Right lobe of liver (tissue), 4 donors: ENCODE data around the gene SPIN1.

Experiments
- POLR2A ChIP-seq: fragments of 450-650 bp; IDR thresholded peaks from one replicate; pipeline ENCODE4 v1.6.1; 2017; ENCODE audit warnings: antibody characterized with exemption, mild to moderate bottlenecking
- TF ChIP-seq, protein P1 (sequence below), 4 donors: fragments of 200-600 bp in 3 of 4; fragments of 450-650 bp in 1 of 4; IDR thresholded peaks; one replicate each; pipeline versions ENCODE4 v1.5.1 to v1.8.0; 2016 to 2022; ENCODE audit warnings: antibody characterized with exemption in 4 of 4, mild to moderate bottlenecking in 2 of 4
- donor health status: DM: no; HTN: no; CAD: no.
- donor health status: DM: no; HTN: no; CAD: no.
- donor health status: DM: no; HTN: yes; CAD: no.

DNA sequence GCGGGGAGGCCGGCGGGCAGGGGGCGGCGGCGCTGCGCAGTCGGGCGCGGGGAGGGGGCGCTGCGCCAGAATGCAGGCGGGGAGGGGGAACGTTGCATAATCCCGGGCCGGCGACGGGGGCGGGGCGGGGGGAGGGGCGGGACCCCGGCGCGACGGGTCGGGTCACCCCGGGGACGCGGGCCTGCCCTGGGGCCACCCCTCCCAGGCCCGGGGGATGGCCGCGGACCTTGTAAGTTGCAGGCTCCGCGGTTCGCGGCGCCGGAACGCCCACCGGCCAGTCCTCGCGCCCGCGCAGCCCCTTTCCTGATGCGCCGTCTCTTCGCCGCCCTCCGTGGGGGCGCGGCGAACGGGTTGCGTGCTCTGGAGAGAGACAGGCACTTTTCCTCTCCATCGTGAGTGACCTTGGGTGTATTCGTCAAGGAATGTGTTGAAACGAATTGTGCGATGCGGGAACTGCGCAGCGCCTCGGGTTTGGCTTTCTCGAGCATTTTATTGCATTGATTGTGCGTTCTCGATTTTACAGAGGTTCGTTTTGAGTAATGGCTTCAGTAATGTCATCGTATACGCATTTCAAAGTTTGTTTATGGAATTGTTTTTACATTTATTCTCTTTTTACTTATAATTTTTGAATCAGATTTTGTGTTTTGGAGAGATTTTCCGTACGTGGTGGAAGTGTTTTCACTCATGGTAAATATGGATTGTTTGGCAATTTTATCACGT is 802 bp downstream of the SPIN1 start:
- TF ChIP-seq, protein P1, sequence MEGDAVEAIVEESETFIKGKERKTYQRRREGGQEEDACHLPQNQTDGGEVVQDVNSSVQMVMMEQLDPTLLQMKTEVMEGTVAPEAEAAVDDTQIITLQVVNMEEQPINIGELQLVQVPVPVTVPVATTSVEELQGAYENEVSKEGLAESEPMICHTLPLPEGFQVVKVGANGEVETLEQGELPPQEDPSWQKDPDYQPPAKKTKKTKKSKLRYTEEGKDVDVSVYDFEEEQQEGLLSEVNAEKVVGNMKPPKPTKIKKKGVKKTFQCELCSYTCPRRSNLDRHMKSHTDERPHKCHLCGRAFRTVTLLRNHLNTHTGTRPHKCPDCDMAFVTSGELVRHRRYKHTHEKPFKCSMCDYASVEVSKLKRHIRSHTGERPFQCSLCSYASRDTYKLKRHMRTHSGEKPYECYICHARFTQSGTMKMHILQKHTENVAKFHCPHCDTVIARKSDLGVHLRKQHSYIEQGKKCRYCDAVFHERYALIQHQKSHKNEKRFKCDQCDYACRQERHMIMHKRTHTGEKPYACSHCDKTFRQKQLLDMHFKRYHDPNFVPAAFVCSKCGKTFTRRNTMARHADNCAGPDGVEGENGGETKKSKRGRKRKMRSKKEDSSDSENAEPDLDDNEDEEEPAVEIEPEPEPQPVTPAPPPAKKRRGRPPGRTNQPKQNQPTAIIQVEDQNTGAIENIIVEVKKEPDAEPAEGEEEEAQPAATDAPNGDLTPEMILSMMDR (IDR thresholded peaks at IDR 0.05): no peak
- no peak for TF ChIP-seq POLR2A
